ENCODE measurements around the gene NFATC2.

NFATC2 gene

DNA sequence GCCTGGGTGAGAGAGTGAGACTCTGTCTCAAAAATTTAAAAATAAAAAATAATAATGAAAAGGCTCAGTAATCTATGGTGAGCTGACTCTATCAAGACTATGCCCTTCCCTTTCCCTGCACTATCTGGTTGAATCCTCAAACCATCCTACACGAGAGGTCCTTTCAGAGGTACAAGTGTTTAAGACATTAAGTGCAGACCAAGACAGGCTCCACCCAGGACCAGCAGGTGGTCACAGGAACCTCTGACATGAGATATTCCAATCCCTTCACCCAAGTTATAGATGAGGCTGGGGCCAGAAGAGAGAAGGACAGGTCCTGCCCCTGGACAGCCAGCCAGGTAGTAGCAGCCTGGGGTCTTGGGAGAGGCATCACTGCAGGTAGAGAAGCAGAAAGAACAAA lies 182.6 kb downstream of the NFATC2 start:
- Histone ChIP-seq H4K8ac (ENCODE audit: low read depth, low read length) (no peak overlapping the region), H4K5ac (ENCODE audit: low read length) (no peak overlapping the region), H3K27me3 (ENCODE audit: insufficient read depth, low read length, poor library complexity) (no peaks in the 10 kb centered on the region), H2BK15ac (replicated peaks; ENCODE audit: low read depth) (no peak overlapping the region), H3K4me3 (ENCODE audit: low read length) (no peak overlapping the region), H3K4ac (ENCODE audit: low read depth, low read length) (no peak overlapping the region), H3K18ac (ENCODE audit: low read length) (no peak overlapping the region), H3K9ac (ENCODE audit: low read length) (no peak overlapping the region), H3K56ac (ENCODE audit: low read length) (no peak overlapping the region), H2AK5ac (ENCODE audit: low read length) (no peak overlapping the region), H2BK120ac (ENCODE audit: low read depth, low read length) (no peak overlapping the region), H3K79me1 (ENCODE audit: low read length) (no peaks in the 10 kb centered on the region), H3K36me3 (ENCODE audit: control insufficient read depth, insufficient read depth, low read length) (no peaks in the 10 kb centered on the region), H3K27ac (ENCODE audit: low read depth, low read length) (no peak overlapping the region), H3K4me1 (ENCODE audit: control insufficient read depth, low read depth, low read length) (no peaks in the 10 kb centered on the region), H3K4me2 (ENCODE audit: low read length) (no peak overlapping the region), H3K23ac (ENCODE audit: low read length) (no peak overlapping the region), H3K79me2 (ENCODE audit: control insufficient read depth, insufficient read depth, low read length) (no peaks in the 10 kb centered on the region), H2BK5ac (ENCODE audit: low read length) (no peak overlapping the region)
- DNase-seq, result no peak
- WGBS (ENCODE audit: extremely low coverage, insufficient coverage, low lambda C conversion rate), result no CpG with 5 or more reads among the region's 1 CpG

GRCh38 chr20:51359401-51359800 lies 183.1 kb downstream of the NFATC2 start:
- Histone ChIP-seq H3K27ac (ENCODE audit: low read depth, low read length) (no peak overlapping the region), H3K27me3 (ENCODE audit: insufficient read depth, low read length, poor library complexity) (no peaks in the 10 kb centered on the region), H3K56ac (ENCODE audit: low read length) (no peak overlapping the region), H3K23ac (ENCODE audit: low read length) (no peak overlapping the region), H2BK120ac (ENCODE audit: low read depth, low read length) (no peak overlapping the region), H2BK15ac (replicated peaks; ENCODE audit: low read depth) (no peak overlapping the region), H3K9ac (ENCODE audit: low read length) (no peak overlapping the region), H3K4ac (ENCODE audit: low read depth, low read length) (no peak overlapping the region), H2BK5ac (ENCODE audit: low read length) (no peak overlapping the region), H4K5ac (ENCODE audit: low read length) (no peak overlapping the region), H3K36me3 (ENCODE audit: control insufficient read depth, insufficient read depth, low read length) (no peaks in the 10 kb centered on the region), H4K8ac (ENCODE audit: low read depth, low read length) (no peak overlapping the region), H2AK5ac (ENCODE audit: low read length) (no peak overlapping the region), H3K4me3 (ENCODE audit: low read length) (no peak overlapping the region), H3K4me1 (ENCODE audit: control insufficient read depth, low read depth, low read length) (no peaks in the 10 kb centered on the region), H3K79me2 (ENCODE audit: control insufficient read depth, insufficient read depth, low read length) (no peaks in the 10 kb centered on the region), H3K79me1 (ENCODE audit: low read length) (no peaks in the 10 kb centered on the region), H3K4me2 (ENCODE audit: low read length) (no peak overlapping the region), H3K18ac (ENCODE audit: low read length) (no peak overlapping the region)
- DNase-seq, result no peak
- WGBS (ENCODE audit: extremely low coverage, insufficient coverage, low lambda C conversion rate), result no CpG with 5 or more reads among the region's 3 CpGs

GRCh38 chr20:51358032-51358724 lies 184.3 kb downstream of the NFATC2 start:
- H4K8ac ChIP-seq (ENCODE audit: low read depth, low read length), result no peak overlapping the region
- DNase-seq, result no peak
- H3K4ac ChIP-seq (ENCODE audit: low read depth, low read length), result no peak overlapping the region
- no peak overlapping the region for H2BK120ac ChIP-seq (ENCODE audit: low read depth, low read length)
- H3K4me2 ChIP-seq (ENCODE audit: low read length), result no peak overlapping the region
- WGBS (ENCODE audit: extremely low coverage, insufficient coverage, low lambda C conversion rate), result no CpG with 5 or more reads among the region's 3 CpGs
- no peak overlapping the region for H2BK5ac ChIP-seq (ENCODE audit: low read length)
- H3K27me3 ChIP-seq (ENCODE audit: insufficient read depth, low read length, poor library complexity), result no peaks in the 10 kb centered on the region
- H2BK15ac ChIP-seq (replicated peaks; ENCODE audit: low read depth), result no peak overlapping the region
- no peak overlapping the region for H3K23ac ChIP-seq (ENCODE audit: low read length)
- no peak overlapping the region for H3K27ac ChIP-seq (ENCODE audit: low read depth, low read length)
- no peak overlapping the region for H2AK5ac ChIP-seq (ENCODE audit: low read length)
- H3K4me3 ChIP-seq (ENCODE audit: low read length), result no peak overlapping the region
- H3K9ac ChIP-seq (ENCODE audit: low read length), result no peak overlapping the region
- no peaks in the 10 kb centered on the region for H3K79me1 ChIP-seq (ENCODE audit: low read length)
- no peaks in the 10 kb centered on the region for H3K4me1 ChIP-seq (ENCODE audit: control insufficient read depth, low read depth, low read length)
- H3K36me3 ChIP-seq (ENCODE audit: control insufficient read depth, insufficient read depth, low read length), result no peaks in the 10 kb centered on the region
- no peak overlapping the region for H3K18ac ChIP-seq (ENCODE audit: low read length)
- H4K5ac ChIP-seq (ENCODE audit: low read length), result no peak overlapping the region
- H3K56ac ChIP-seq (ENCODE audit: low read length), result no peak overlapping the region
- H3K79me2 ChIP-seq (ENCODE audit: control insufficient read depth, insufficient read depth, low read length), result no peaks in the 10 kb centered on the region

DNA sequence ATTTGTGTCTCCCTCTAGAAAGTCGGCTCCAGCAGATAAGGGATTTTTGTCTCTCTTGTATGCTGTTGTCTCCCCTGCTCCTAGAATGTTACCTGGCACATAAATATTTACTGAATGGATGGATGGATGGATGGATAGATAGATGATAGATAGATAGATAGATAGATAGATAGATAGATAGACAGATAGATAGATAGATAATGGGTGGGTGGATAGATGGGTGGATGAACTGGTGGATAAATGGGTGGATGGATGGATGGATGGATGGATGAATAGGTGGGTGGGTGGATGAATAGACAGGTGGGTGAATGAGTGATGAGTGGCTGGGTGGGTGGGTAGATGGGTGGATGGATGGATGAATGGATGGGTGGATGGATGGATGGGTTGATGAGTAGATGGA lies 185.0 kb downstream of the NFATC2 start:
- Histone ChIP-seq H2BK5ac (ENCODE audit: low read length) (no peak overlapping the region), H3K4me3 (ENCODE audit: low read length) (no peak overlapping the region), H2AK5ac (ENCODE audit: low read length) (no peak overlapping the region), H3K18ac (ENCODE audit: low read length) (no peak overlapping the region), H3K56ac (ENCODE audit: low read length) (no peak overlapping the region), H2BK120ac (ENCODE audit: low read depth, low read length) (no peak overlapping the region), H3K27me3 (ENCODE audit: insufficient read depth, low read length, poor library complexity) (no peaks in the 10 kb centered on the region), H3K4me1 (ENCODE audit: control insufficient read depth, low read depth, low read length) (no peaks in the 10 kb centered on the region), H3K79me1 (ENCODE audit: low read length) (no peaks in the 10 kb centered on the region), H3K79me2 (ENCODE audit: control insufficient read depth, insufficient read depth, low read length) (no peaks in the 10 kb centered on the region), H4K5ac (ENCODE audit: low read length) (no peak overlapping the region), H3K23ac (ENCODE audit: low read length) (no peak overlapping the region), H3K27ac (ENCODE audit: low read depth, low read length) (no peak overlapping the region), H3K4me2 (ENCODE audit: low read length) (no peak overlapping the region), H2BK15ac (replicated peaks; ENCODE audit: low read depth) (no peak overlapping the region), H3K9ac (ENCODE audit: low read length) (no peak overlapping the region), H3K36me3 (ENCODE audit: control insufficient read depth, insufficient read depth, low read length) (no peaks in the 10 kb centered on the region), H3K4ac (ENCODE audit: low read depth, low read length) (no peak overlapping the region), H4K8ac (ENCODE audit: low read depth, low read length) (no peak overlapping the region)
- no peak for DNase-seq
- WGBS (ENCODE audit: extremely low coverage, insufficient coverage, low lambda C conversion rate), result no CpG with 5 or more reads among the region's 1 CpG

DNA sequence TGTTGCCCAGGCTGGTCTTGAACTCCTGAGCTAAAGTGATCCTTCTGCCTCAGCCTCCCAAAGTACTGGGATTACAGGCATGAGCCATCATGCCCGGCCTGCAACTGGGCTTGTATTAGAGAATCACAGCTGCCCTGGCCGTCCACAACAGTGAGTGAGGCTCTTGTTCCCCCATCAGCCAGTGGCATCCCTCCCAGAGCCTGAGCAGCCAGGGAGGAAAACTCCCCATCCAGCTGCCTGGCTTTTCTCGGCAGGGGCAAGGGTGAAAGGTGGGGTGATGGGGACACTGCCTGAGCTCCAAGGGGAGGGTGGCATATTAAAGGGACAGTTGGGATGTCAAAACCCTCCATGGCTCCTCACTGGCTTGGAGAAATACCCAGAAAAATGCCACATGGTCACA lies 185.6 kb downstream of the NFATC2 start:
- no peak for DNase-seq
- WGBS (ENCODE audit: extremely low coverage, insufficient coverage, low lambda C conversion rate), result no CpG with 5 or more reads among the region's 3 CpGs
- Histone ChIP-seq H3K56ac (ENCODE audit: low read length) (no peak overlapping the region), H2AK5ac (ENCODE audit: low read length) (no peak overlapping the region), H3K27ac (ENCODE audit: low read depth, low read length) (no peak overlapping the region), H3K4me1 (ENCODE audit: control insufficient read depth, low read depth, low read length) (no peaks in the 10 kb centered on the region), H3K9ac (ENCODE audit: low read length) (no peak overlapping the region), H3K79me2 (ENCODE audit: control insufficient read depth, insufficient read depth, low read length) (no peaks in the 10 kb centered on the region), H3K4me2 (ENCODE audit: low read length) (no peak overlapping the region), H3K4me3 (ENCODE audit: low read length) (no peak overlapping the region), H3K23ac (ENCODE audit: low read length) (no peak overlapping the region), H3K18ac (ENCODE audit: low read length) (no peak overlapping the region), H2BK15ac (replicated peaks; ENCODE audit: low read depth) (no peak overlapping the region), H4K5ac (ENCODE audit: low read length) (no peak overlapping the region), H3K4ac (ENCODE audit: low read depth, low read length) (no peak overlapping the region), H2BK5ac (ENCODE audit: low read length) (no peak overlapping the region), H3K79me1 (ENCODE audit: low read length) (no peaks in the 10 kb centered on the region), H3K36me3 (ENCODE audit: control insufficient read depth, insufficient read depth, low read length) (no peaks in the 10 kb centered on the region), H3K27me3 (ENCODE audit: insufficient read depth, low read length, poor library complexity) (no peaks in the 10 kb centered on the region), H4K8ac (ENCODE audit: low read depth, low read length) (no peak overlapping the region), H2BK120ac (ENCODE audit: low read depth, low read length) (no peak overlapping the region)

DNA sequence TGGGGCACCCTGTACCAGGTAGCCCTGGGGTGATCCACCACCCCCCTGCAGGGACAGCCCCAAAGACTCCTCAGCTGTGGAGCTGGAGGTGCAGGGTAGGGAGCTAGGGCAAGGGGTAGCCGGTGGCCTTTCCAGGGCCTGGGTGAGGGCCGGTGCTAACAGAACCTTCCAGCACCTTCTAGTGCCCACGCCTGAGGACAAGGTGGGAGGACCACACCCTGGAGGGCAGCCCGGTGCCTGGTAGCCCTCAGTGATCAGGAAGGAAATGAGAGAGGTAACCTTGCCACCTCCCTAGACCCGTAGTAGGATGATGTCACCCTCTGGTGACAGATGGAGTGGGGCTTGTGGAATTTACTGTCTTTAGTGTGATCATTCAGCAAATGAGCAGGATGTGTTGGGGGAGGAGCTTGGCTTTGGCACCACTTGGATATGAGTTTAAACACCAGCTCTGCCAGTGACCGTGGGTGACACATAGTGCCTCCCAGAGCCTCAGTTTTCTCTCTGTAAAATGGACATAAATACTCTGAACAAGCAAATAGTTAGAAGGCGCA lies 187.7 kb downstream of the NFATC2 start:
- Histone ChIP-seq H2AK5ac (ENCODE audit: low read length) (no peak overlapping the region), H3K4me3 (ENCODE audit: low read length) (no peak overlapping the region), H3K4ac (ENCODE audit: low read depth, low read length) (no peak overlapping the region), H4K5ac (ENCODE audit: low read length) (no peak overlapping the region), H3K79me1 (ENCODE audit: low read length) (no peaks in the 10 kb centered on the region), H3K79me2 (ENCODE audit: control insufficient read depth, insufficient read depth, low read length) (no peaks in the 10 kb centered on the region), H3K56ac (ENCODE audit: low read length) (no peak overlapping the region), H2BK15ac (replicated peaks; ENCODE audit: low read depth) (no peak overlapping the region), H2BK120ac (ENCODE audit: low read depth, low read length) (no peak overlapping the region), H3K9ac (ENCODE audit: low read length) (no peak overlapping the region), H3K27me3 (ENCODE audit: insufficient read depth, low read length, poor library complexity) (no peaks in the 10 kb centered on the region), H3K23ac (ENCODE audit: low read length) (no peak overlapping the region), H2BK5ac (ENCODE audit: low read length) (no peak overlapping the region), H3K4me2 (ENCODE audit: low read length) (no peak overlapping the region), H3K4me1 (ENCODE audit: control insufficient read depth, low read depth, low read length) (no peaks in the 10 kb centered on the region), H3K18ac (ENCODE audit: low read length) (no peak overlapping the region), H3K27ac (ENCODE audit: low read depth, low read length) (no peak overlapping the region), H4K8ac (ENCODE audit: low read depth, low read length) (no peak overlapping the region), H3K36me3 (ENCODE audit: control insufficient read depth, insufficient read depth, low read length) (no peaks in the 10 kb centered on the region)
- no CpG with 5 or more reads among the region's 7 CpGs for WGBS (ENCODE audit: extremely low coverage, insufficient coverage, low lambda C conversion rate)
- peak; percentile 72 for DNase-seq
